SH-SY5Y (cell line): ENCODE measurements around the gene C18orf63.

Experiments used
- GATA2 ChIP-seq: IDR thresholded peaks from 2 replicates; pipeline ENCODE4 v1.6.1; 2011; ENCODE audit warnings: mild to moderate bottlenecking, low read depth, low read length
- GATA3 ChIP-seq: IDR thresholded peaks from 2 replicates; pipeline ENCODE4 v1.6.1; 2011; ENCODE audit warnings: low read depth, mild to moderate bottlenecking, low read length, moderate library complexity

- TF ChIP-seq GATA2 (no peak), GATA3 (no peak)
Observed at GRCh38 chr18:74342416-74343043, 26.9 kb downstream of the C18orf63 start.
